B cell (primary cell): ENCODE data around the gene SCG2. TPM values are rescaled to one million over a fixed set of nuclear protein-coding genes. Genes with fewer than 3 reads are reported as not detected.

Source experiments
- ATAC-seq: fragments of 200-7000 bp; cut with Tn5 transposase; one replicate; pipeline ENCODE4 v1.10.0; 2021; ENCODE audit warnings: low read depth, mild to moderate bottlenecking, moderate number of reproducible peaks, moderate library complexity
- CTCF ChIA-PET: fragments of 350-600 bp; sonication (Branson Sonifier 250); formaldehyde crosslinking; loops from one replicate; lab custom pipeline; 2021; ENCODE audit warnings: antibody characterized with exemption, inconsistent platforms; lab: Charles Lee
- POLR2A ChIA-PET: fragments of 350-600 bp; sonication (Branson Sonifier 250); formaldehyde crosslinking; loops from one replicate; lab custom pipeline; 2021; ENCODE audit warnings: antibody characterized with exemption; lab: Charles Lee
- DNase-seq: peaks from one replicate; pipeline ENCODE4 v3.0.0; 2013
- H2AFZ ChIP-seq: 2 replicates; pipeline ENCODE4 v1.6.1; 2012; ENCODE audit warnings: mild to moderate bottlenecking, low read depth, low read length; ENCODE audit not compliant: insufficient read depth, poor library complexity, severe bottlenecking
- H3K27ac ChIP-seq, 2 donors: 1 replicate in 1 of 2; 2 replicates in 1 of 2; pipeline ENCODE4 v1.5.1; 2012 to 2013; ENCODE audit warnings: low read length in 2 of 2, mild to moderate bottlenecking in 2 of 2, moderate library complexity in 1 of 2
- H3K27me3 ChIP-seq, 4 experiments: fragments of 200-600 bp in 1 of 4; sonication (generic) in 1 of 4; replicated peaks in 1 of 4; 1 replicate in 2 of 4; 2 replicates in 2 of 4; pipeline versions ENCODE4 v1.6.1 to v1.7.0; 2013 to 2016; ENCODE audit warnings: low read length in 3 of 4, mild to moderate bottlenecking in 2 of 4, mixed read lengths in 1 of 4, moderate library complexity in 1 of 4; ENCODE audit not compliant: insufficient read depth in 4 of 4, control insufficient read depth in 3 of 4; ENCODE audit errors: control extremely low read depth in 1 of 4
- H3K36me3 ChIP-seq, 2 experiments: replicated peaks in 1 of 2; 1 replicate in 1 of 2; 2 replicates in 1 of 2; pipeline versions ENCODE4 v1.6.1 to v1.7.1; 2013; ENCODE audit warnings: low read length in 1 of 2; ENCODE audit not compliant: insufficient read depth in 2 of 2, control insufficient read depth in 1 of 2; ENCODE audit errors: control extremely low read depth in 1 of 2, extremely low read depth in 1 of 2
- H3K4me1 ChIP-seq, 2 donors: fragments of 200-600 bp in 1 of 2; sonication (generic) in 1 of 2; 1 replicate in 1 of 2; 2 replicates in 1 of 2; pipeline versions ENCODE4 v1.5.1 to v1.6.1; 2013 to 2017; ENCODE audit warnings: low read length in 2 of 2; ENCODE audit not compliant: control insufficient read depth in 2 of 2, insufficient read depth in 2 of 2
- H3K4me2 ChIP-seq: replicated peaks from 2 replicates; pipeline ENCODE3; 2012; ENCODE audit warnings: mild to moderate bottlenecking, low read depth, low read length; ENCODE audit not compliant: poor library complexity, severe bottlenecking
- H3K4me3 ChIP-seq, 5 experiments: fragments of 200-600 bp in 1 of 5; sonication (generic) in 1 of 5; 1 replicate in 3 of 5; 2 replicates in 2 of 5; pipeline versions ENCODE4 v1.5.1 to v1.7.0; 2011 to 2016; ENCODE audit warnings: low read length in 4 of 5, mild to moderate bottlenecking in 4 of 5, low read depth in 2 of 5, control low read depth in 1 of 5, moderate library complexity in 1 of 5; ENCODE audit not compliant: insufficient read depth in 1 of 5; ENCODE audit errors: control extremely low read depth in 1 of 5, extremely low read depth in 1 of 5
- H3K79me2 ChIP-seq: fragments of 200-600 bp; sonication (generic); one replicate; pipeline ENCODE4 v1.6.0; 2016; ENCODE audit warnings: low read length; ENCODE audit not compliant: control insufficient read depth, insufficient read depth
- H3K9ac ChIP-seq: fragments of 200-600 bp; sonication (generic); 2 replicates; pipeline ENCODE4 v1.6.1; 2017; ENCODE audit warnings: mild to moderate bottlenecking, low read length, moderate library complexity
- H3K9me3 ChIP-seq, 3 donors: one replicate each; pipeline versions ENCODE4 v1.6.1 to v1.7.1; 2013; ENCODE audit warnings: low read length in 2 of 3; ENCODE audit not compliant: control insufficient read depth in 2 of 3, insufficient read depth in 1 of 3; ENCODE audit errors: control extremely low read depth in 1 of 3
- H4K20me1 ChIP-seq: 2 replicates; pipeline ENCODE4 v1.6.0; 2012; ENCODE audit warnings: mild to moderate bottlenecking, low read length; ENCODE audit not compliant: insufficient read depth, control insufficient read depth, poor library complexity, severe bottlenecking
- H3K27ac Mint-ChIP-seq: one replicate; pipeline ENCODE4 v1.8.0; 2021; ENCODE audit warnings: mixed read lengths
- H3K27me3 Mint-ChIP-seq: one replicate; pipeline ENCODE4 v1.8.0; 2021; ENCODE audit warnings: mixed read lengths
- H3K4me1 Mint-ChIP-seq: one replicate; pipeline ENCODE4 v1.8.0; 2021; ENCODE audit warnings: mixed read lengths
- H3K4me3 Mint-ChIP-seq: one replicate; pipeline ENCODE4 v1.8.0; 2021; ENCODE audit warnings: mixed read lengths
- H3K9me3 Mint-ChIP-seq: one replicate; pipeline ENCODE4 v1.8.0; 2022; ENCODE audit warnings: mixed read lengths; ENCODE audit not compliant: insufficient read depth
- EZH2 ChIP-seq: IDR thresholded peaks from 2 replicates; pipeline ENCODE4 v1.6.1; 2012; ENCODE audit warnings: borderline replicate concordance, low read depth, mild to moderate bottlenecking, moderate library complexity, low read length; ENCODE audit not compliant: insufficient read depth, poor library complexity, severe bottlenecking
- WGBS: methylation state at CpG from one replicate; pipeline ENCODE4 v1.1.5; 2013; ENCODE audit warnings: missing lambda C conversion rate; ENCODE audit not compliant: insufficient coverage; 5-methylcytosine and 5-hydroxymethylcytosine counted together
- intact Hi-C: fragments of 100-400 bp; cut with micrococcal nuclease; formaldehyde crosslinking; loops from one replicate; pipeline ENCODE4 v1.10.0; 2022
- polyA plus RNA-seq: library from polyadenylated mRNA; depleted of rRNA; stranded (reverse); fragments of >200 nt; gene quantifications from 2 replicates; pipeline ENCODE4 v1.2.3, GENCODE V29; 2012
- total RNA-seq, 2 donors: library from RNA; stranded (reverse); fragments of 120-200 nt in 1 of 2; gene quantifications; 1 replicate in 1 of 2; 2 replicates in 1 of 2; pipeline versions ENCODE4 v1.2.3 to v1.2.4, GENCODE V29; 2013 to 2022
- TF ChIP-seq, protein P1 (sequence below): fragments of 200-600 bp; IDR thresholded peaks from one replicate; pipeline ENCODE4 v1.8.0; 2022; ENCODE audit warnings: antibody characterized with exemption, mild to moderate bottlenecking

The SCG2 gene
- total and polyA plus RNA-seq, 2 donors (not counting 1 experiment from before 2014, with no cell fraction given) = 0.12 to 0.44 TPM

DNA sequence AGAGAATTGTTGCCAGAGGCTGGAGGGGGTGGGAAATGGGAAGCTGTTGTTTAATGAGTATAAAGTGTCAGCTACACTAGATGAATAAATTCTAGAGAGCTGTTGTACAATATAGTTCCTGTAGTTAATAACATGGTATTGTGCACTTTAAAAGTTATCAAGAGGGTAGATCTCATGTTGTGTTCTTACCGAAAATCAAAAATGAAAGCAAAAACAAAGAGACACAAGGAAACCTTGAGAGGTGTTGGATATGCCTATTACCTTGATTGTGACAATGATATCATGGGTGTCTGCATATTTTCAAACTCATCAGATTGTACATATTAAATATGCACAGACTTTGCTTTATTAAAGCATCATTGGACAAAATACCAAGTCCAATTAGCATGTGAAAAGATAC, 43.2 kb downstream of the SCG2 start:
- H3K4me3 Mint-ChIP-seq = no peak overlapping the region

DNA sequence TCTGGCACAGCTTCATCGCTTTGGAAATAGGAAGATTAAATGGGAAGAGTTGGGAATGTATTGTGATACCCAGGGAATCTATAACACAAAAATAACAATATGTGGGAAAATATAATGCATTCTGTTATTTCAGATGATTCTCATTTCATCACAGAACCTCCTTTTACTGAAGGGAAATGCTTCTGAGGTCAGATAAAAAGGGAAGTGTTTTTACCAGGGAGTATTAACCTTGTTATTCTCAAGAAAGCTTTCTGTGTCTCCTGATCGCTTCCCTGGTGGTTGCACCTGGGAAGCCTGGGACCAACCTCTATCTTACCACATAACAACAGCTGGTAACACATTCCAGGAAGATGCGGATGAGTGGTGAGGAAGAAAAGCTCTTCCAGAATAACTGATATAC, 47.2 kb downstream of the SCG2 start:
- CTCF ChIA-PET = no interaction called here
- no peak for ATAC-seq
- H3K9ac ChIP-seq = no peak overlapping the region
- H3K27ac ChIP-seq = no peak overlapping the region
- peaks cover 0 to 4% (median 0%) of the 10 kb centered on the region in 3 donors for H3K9me3 ChIP-seq
- H3K27me3 Mint-ChIP-seq = peaks cover 3% of the 10 kb centered on the region
- no peak overlapping the region for H3K4me3 ChIP-seq
- TF ChIP-seq, protein P1, sequence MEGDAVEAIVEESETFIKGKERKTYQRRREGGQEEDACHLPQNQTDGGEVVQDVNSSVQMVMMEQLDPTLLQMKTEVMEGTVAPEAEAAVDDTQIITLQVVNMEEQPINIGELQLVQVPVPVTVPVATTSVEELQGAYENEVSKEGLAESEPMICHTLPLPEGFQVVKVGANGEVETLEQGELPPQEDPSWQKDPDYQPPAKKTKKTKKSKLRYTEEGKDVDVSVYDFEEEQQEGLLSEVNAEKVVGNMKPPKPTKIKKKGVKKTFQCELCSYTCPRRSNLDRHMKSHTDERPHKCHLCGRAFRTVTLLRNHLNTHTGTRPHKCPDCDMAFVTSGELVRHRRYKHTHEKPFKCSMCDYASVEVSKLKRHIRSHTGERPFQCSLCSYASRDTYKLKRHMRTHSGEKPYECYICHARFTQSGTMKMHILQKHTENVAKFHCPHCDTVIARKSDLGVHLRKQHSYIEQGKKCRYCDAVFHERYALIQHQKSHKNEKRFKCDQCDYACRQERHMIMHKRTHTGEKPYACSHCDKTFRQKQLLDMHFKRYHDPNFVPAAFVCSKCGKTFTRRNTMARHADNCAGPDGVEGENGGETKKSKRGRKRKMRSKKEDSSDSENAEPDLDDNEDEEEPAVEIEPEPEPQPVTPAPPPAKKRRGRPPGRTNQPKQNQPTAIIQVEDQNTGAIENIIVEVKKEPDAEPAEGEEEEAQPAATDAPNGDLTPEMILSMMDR = no peak
- TF ChIP-seq EZH2 = no peak
- peaks cover 4% of the 10 kb centered on the region for H3K9me3 Mint-ChIP-seq
- no peak overlapping the region for H3K27ac Mint-ChIP-seq
- no peaks in the 10 kb centered on the region for H3K79me2 ChIP-seq
- no peaks in the 10 kb centered on the region for H3K36me3 ChIP-seq
- no peaks in the 10 kb centered on the region for H3K4me1 Mint-ChIP-seq
- DNase-seq = no peak
- H4K20me1 ChIP-seq = no peaks in the 10 kb centered on the region
- WGBS = no CpG with 5 or more reads among the region's 3 CpGs
- POLR2A ChIA-PET = no interaction called here
- H3K4me3 Mint-ChIP-seq = no peak overlapping the region
- no peak overlapping the region for H2AFZ ChIP-seq
- H3K4me2 ChIP-seq = no peak overlapping the region
- intact Hi-C loops = no loop called here
- no peaks in the 10 kb centered on the region for H3K4me1 ChIP-seq
- no peaks in the 10 kb centered on the region for H3K27me3 ChIP-seq

More for the DNA sequence above, 43.2 kb downstream of the SCG2 start:
- Mint-ChIP-seq H3K27ac (no peak overlapping the region), H3K9me3 (no peaks in the 10 kb centered on the region), H3K4me1 (no peaks in the 10 kb centered on the region), H3K27me3 (peaks cover 18% of the 10 kb centered on the region)
- Histone ChIP-seq H3K4me2 (no peak overlapping the region), H3K4me1 (no peaks in the 10 kb centered on the region), H3K27ac (no peak overlapping the region), H3K79me2 (no peaks in the 10 kb centered on the region), H2AFZ (no peak overlapping the region), H3K9ac (no peak overlapping the region), H3K36me3 (no peaks in the 10 kb centered on the region), H3K27me3 (no peaks in the 10 kb centered on the region), H4K20me1 (no peaks in the 10 kb centered on the region), H3K9me3 (peaks cover 0 to 4% (median 0%) of the 10 kb centered on the region in 3 donors), H3K4me3 (no peak overlapping the region)
- no CpG with 5 or more reads among the region's 1 CpG for WGBS
- intact Hi-C loops = no loop called here
- DNase-seq = no peak
- ATAC-seq = no peak
- ChIA-PET POLR2A (no interaction called here), CTCF (no interaction called here)
- TF ChIP-seq EZH2 = no peak
- TF ChIP-seq, protein P1 = no peak
